HG03280 (cell line): ENCODE measurements around the gene S100A4.
"Not testable (repeated sequence)": the region's sequence is repeated elsewhere in the genome, so short reads cannot be mapped to it uniquely, and the experiment has no call there.

Source experiments
- ATAC-seq: cut with Tn5 transposase; IDR thresholded peaks from one replicate; pipeline ENCODE4 v1.9.1; 2021; ENCODE audit warnings: mild to moderate bottlenecking, moderate library complexity; ENCODE audit not compliant: unreplicated experiment

S100A4 gene

DNA sequence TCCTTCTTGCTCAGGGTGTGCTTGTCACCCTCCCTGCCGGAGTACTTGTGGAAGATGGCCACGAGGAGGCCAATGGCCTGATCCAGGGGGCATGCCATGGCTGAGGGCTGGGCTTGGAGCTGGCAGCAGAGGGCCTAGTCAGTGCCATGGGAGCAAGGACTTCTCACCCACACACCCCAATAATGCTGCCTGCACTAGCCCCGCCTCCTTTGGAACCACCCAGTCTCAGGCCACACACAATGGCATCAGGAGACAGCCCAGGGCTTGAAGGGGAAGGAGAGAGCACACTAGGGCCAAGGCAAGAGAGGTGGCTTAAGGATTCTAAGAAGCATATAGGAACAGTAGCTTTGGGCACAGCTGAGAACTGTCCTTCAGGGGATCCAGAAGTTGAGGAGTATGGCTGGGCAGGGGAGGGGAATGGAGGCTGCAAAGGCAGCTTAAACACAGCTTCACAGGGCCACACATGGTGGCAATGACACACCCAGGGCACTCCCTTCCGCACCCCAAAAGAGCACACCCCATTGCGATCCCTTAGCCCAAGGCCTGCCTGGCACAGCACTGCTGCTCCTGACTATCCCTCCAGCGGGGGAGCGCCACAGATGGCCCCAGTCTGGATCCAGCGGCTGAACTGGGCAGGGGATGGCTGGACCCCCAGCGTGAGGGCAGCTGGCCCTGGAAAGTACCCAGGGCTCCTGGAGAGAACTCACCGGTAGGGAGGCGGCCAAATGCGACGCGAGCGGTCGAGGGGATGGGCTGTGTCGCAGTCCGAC lies 10.2 kb downstream of the S100A4 start, which contains the start of gene S100A6:
Gene S100A6 (minus strand): TSS at position 750 of the 770 bp plus-strand sequence. CDS start 652 bp downstream, at position 98.
- no peak for ATAC-seq

GRCh38 chr1:153534925-153535241 lies 10.7 kb downstream of the S100A4 start:
- no peak for ATAC-seq

- no peak for ATAC-seq
Measured at GRCh38 chr1:153534226-153534924, 11.2 kb downstream of the S100A4 start.

- no peak for ATAC-seq
Measured at GRCh38 chr1:153533689-153534201, 11.9 kb downstream of the S100A4 start.

- ATAC-seq = no peak
Measured at GRCh38 chr1:153532769-153533599, 12.6 kb downstream of the S100A4 start.

- ATAC-seq = no peak
Measured at GRCh38 chr1:153532181-153532580, 13.4 kb downstream of the S100A4 start.

GRCh38 chr1:153531638-153532037 lies 14.0 kb downstream of the S100A4 start:
- ATAC-seq = no peak

DNA sequence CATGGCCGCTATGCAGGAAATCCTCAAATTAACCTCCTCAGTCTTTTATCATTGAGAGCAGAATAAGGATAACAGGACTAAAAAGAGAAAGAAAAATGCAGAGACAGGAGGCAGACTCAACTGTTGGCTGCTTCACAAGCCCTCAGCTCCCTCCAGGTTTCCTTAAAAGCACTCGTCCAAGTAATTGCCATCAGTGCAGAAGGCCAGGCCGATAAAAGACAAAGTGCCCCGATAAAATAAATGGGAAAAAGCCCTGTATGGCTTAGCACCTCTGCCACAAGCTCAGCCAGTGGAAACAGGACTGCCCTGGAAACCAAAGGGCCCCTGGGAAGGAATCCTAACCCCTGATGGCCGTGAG lies 17.9 kb downstream of the S100A4 start:
- no peak for ATAC-seq

- no peak for ATAC-seq
Measured at GRCh38 chr1:153527023-153527682, 18.5 kb downstream of the S100A4 start.

- no peak for ATAC-seq
Measured at GRCh38 chr1:153526132-153526543, 19.5 kb downstream of the S100A4 start.

DNA sequence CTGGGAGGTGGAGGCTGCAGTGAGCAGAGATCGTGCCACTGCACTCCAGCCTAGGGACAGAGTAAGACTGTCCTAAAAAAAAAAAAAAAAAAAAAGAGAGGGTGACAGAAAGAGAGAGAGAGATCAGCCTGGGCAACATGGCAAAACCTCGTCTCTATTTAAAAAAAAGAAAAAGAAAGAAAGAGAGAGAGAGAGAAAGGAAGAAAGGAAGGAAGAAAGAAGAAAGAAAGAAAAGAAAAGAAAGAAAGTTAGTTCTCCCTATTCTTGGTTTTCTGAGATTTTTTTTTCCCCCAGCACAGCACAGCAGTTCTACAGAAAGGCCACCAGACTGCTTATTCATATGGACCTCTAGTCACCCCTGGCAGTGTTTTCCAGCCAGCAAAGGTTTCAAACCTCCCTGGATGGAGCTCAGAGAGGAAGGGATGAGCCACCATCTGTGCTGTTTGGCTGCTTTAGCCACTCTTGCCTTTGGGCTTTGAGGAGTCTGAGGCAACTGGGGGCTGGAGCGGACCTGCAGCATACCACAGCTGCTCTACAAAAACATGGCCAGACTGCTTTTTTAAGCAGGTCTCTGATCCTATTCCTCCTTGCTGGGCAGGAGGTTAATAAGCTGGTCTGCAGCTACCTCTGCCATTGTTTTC lies 20.4 kb downstream of the S100A4 start:
- no peak for ATAC-seq

- ATAC-seq = not testable (repeated sequence)
Measured at GRCh38 chr1:153522353-153523048, 23.1 kb downstream of the S100A4 start.

- not testable (repeated sequence) for ATAC-seq
Measured at GRCh38 chr1:153521808-153522207, 23.8 kb downstream of the S100A4 start.

DNA sequence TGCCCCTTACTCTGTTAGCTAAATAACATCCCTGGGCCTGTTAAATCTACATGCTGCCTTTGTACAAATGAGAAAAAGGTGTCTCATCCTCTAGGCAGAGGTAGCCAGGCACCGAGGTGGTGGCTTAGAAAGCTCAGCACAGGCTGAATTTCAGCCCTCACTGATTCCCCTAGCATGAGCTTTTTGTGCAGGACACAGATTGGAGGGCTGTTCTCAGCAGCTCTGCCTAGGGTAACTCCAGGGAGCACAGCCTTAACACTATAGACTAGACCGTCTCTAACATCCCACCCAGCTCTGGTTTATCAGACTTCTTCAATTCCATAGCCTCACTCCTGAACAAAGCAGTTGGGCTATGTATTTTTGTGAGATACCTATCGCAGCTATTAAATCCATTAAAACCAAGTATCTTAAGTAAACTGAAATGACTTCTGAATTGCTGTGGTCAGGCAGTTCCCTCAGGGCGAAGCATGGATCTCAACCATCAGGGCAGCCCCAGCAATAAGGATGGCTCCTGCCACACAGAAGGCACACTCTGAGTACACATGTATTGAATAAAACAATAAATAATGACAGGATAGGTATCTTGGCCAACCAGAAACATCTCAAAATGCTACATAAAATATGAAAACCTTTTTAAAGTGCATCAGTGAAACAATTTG lies 24.7 kb downstream of the S100A4 start:
- no peak for ATAC-seq

DNA sequence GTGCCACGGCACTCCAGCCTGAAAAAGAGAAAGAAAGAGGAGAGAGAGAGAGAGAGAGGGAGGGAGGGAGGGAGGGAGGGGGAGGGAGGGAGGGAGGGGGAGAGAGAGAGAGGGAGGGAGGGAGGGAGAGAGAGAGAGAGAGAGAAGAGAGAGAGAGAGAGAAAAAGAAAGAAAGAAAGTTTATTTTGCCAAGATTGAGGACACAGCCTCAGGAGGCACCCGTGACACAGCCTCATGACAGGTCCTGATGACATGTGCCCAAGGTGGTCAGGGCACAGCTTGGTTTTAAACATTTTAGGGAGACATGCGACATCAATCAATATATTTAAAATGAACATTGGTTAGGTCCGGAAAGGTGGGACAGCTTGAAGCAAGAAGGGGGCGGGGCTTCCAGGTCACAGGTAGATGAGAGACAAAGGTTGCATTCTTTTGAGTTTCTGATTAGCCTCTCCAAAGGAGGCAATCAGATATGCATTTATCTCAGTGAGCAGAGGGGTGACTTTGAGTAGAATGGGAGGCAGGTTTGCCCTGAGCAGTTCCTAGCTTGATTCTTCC lies 25.4 kb downstream of the S100A4 start:
- not testable (repeated sequence) for ATAC-seq

- ATAC-seq = no peak
Measured at GRCh38 chr1:153519242-153519641, 26.4 kb downstream of the S100A4 start.

GRCh38 chr1:153515504-153516394 lies 29.9 kb downstream of the S100A4 start:
- ATAC-seq = no peak

DNA sequence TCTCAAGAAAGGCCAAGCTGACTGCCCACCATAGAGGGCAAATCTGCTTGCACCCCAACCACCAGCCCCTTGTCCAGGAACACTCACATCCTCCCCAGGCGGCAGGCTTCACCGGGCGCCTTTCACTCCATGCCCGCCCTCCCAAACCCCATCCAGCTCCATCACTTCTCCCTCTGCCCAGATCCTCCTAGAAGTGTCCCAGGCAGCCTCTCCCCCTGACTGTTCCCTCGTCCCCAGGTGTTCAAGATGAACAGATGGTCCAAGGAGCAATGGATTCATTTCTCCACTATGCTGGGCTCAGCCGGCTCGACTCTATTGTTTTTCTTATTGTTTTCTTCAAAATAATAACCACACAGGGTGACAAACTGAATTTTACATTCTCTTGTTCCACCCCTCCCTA lies 31.9 kb downstream of the S100A4 start:
- no peak for ATAC-seq
